HEK293T (cell line): ENCODE data around the gene ERCC3.
"Not testable (repeated sequence)": the region's sequence is repeated elsewhere in the genome, so short reads cannot be mapped to it uniquely, and the experiment has no call there.

ENCODE experiments used
- CTCF ChIA-PET: fragments of 350-600 bp; formaldehyde crosslinking; extraction: SDS; loops from one replicate; lab custom pipeline; 2021; ENCODE audit warnings: antibody characterized with exemption, inconsistent platforms; lab: Yijun Ruan, JAX
- POLR2A ChIA-PET: fragments of 350-600 bp; formaldehyde crosslinking; extraction: SDS; loops from one replicate; lab custom pipeline; 2020; ENCODE audit warnings: antibody characterized with exemption, inconsistent platforms; lab: Yijun Ruan, JAX
- DNase-seq: peaks from one replicate; pipeline ENCODE4 v3.0.0; 2012; ENCODE audit warnings: mixed read lengths; ENCODE audit errors: extremely low spot score
- ARNT ChIP-seq: fragments of 450-650 bp; IDR thresholded peaks from 2 replicates; pipeline ENCODE4 v1.6.1; 2017; ENCODE audit warnings: mild to moderate bottlenecking
- BHLHE40 ChIP-seq: fragments of 450-650 bp; IDR thresholded peaks from 2 replicates; pipeline ENCODE4 v1.6.1; 2016; ENCODE audit warnings: mild to moderate bottlenecking, moderate library complexity, borderline replicate concordance
- CTBP1 ChIP-seq: fragments of 450-650 bp; IDR thresholded peaks from 2 replicates; pipeline ENCODE4 v1.6.1; 2016; ENCODE audit warnings: borderline replicate concordance
- ELF4 ChIP-seq: fragments of 450-650 bp; IDR thresholded peaks from 2 replicates; pipeline ENCODE4 v1.6.1; 2017; ENCODE audit warnings: antibody characterized with exemption
- FOXA1 ChIP-seq: fragments of 450-650 bp; IDR thresholded peaks from 2 replicates; pipeline ENCODE4 v1.6.1; 2016; ENCODE audit warnings: mild to moderate bottlenecking
- FOXK2 ChIP-seq: fragments of 450-650 bp; IDR thresholded peaks from 2 replicates; pipeline ENCODE4 v1.6.1; 2016; ENCODE audit warnings: mild to moderate bottlenecking
- FOXM1 ChIP-seq: fragments of 450-650 bp; IDR thresholded peaks from 2 replicates; pipeline ENCODE4 v1.6.1; 2017; ENCODE audit warnings: mild to moderate bottlenecking, borderline replicate concordance
- HDGF ChIP-seq: fragments of 450-650 bp; IDR thresholded peaks from 2 replicates; pipeline ENCODE4 v1.6.1; 2017; ENCODE audit warnings: antibody characterized with exemption, borderline replicate concordance
- L3MBTL2 ChIP-seq: fragments of 450-650 bp; conservative IDR thresholded peaks from 2 replicates; pipeline ENCODE4 v1.6.1; 2016; ENCODE audit warnings: mild to moderate bottlenecking
- LEF1 ChIP-seq: fragments of 450-650 bp; IDR thresholded peaks from 2 replicates; pipeline ENCODE4 v1.6.1; 2017; ENCODE audit warnings: mild to moderate bottlenecking, borderline replicate concordance
- NFRKB ChIP-seq: fragments of 450-650 bp; IDR thresholded peaks from 2 replicates; pipeline ENCODE4 v1.6.1; 2016; ENCODE audit warnings: mild to moderate bottlenecking, moderate library complexity
- PKNOX1 ChIP-seq: fragments of 450-650 bp; IDR thresholded peaks from 2 replicates; pipeline ENCODE4 v1.6.1; 2016
- SP1 ChIP-seq: fragments of 450-650 bp; IDR thresholded peaks from 2 replicates; pipeline ENCODE4 v1.6.1; 2017
- SUZ12 ChIP-seq: fragments of 450-650 bp; IDR thresholded peaks from 2 replicates; pipeline ENCODE4 v1.6.1; 2016; ENCODE audit warnings: mild to moderate bottlenecking
- TARDBP ChIP-seq: fragments of 450-650 bp; IDR thresholded peaks from 2 replicates; pipeline ENCODE4 v1.6.1; 2016
- ZNF384 ChIP-seq: fragments of 450-650 bp; IDR thresholded peaks from 2 replicates; pipeline ENCODE4 v1.6.1; 2016

ERCC3 gene

GRCh38 chr2:127254386-127254981 lies 39.5 kb downstream of the ERCC3 start:
- ChIA-PET POLR2A (interaction anchor here (1.3 kb wide), 1 partner anchor 40 kb away, joined by 3 read pairs; the partner anchor contains the start of gene ERCC3), CTCF (no interaction called here)
- no peak for DNase-seq
- TF ChIP-seq ARNT: no peak
- no peak for TF ChIP-seq HDGF
- TF ChIP-seq FOXM1: no peak

GRCh38 chr2:127241184-127241583 lies 52.8 kb downstream of the ERCC3 start:
- DNase-seq, POLR2A ChIA-PET, CTCF ChIA-PET: not testable (repeated sequence)

GRCh38 chr2:127239395-127239794 lies 54.5 kb downstream of the ERCC3 start:
- TF ChIP-seq HDGF (no peak), ELF4 (no peak), FOXA1 (no peak), LEF1 (no peak), FOXM1 (no peak), SP1 (no peak), PKNOX1 (no peak), FOXK2 (no peak), ARNT (no peak), ZNF384 (no peak), BHLHE40 (no peak)
- DNase-seq: no peak
- POLR2A ChIA-PET: no interaction called here
- CTCF ChIA-PET: no interaction called here

GRCh38 chr2:127237768-127238167 lies 56.2 kb downstream of the ERCC3 start:
- CTCF ChIA-PET, POLR2A ChIA-PET, DNase-seq: not testable (repeated sequence)

GRCh38 chr2:127235082-127235702 lies 58.8 kb downstream of the ERCC3 start:
- DNase-seq: no peak
- TF ChIP-seq HDGF: no peak
- TF ChIP-seq FOXA1: no peak
- no peak for TF ChIP-seq NFRKB
- TF ChIP-seq BHLHE40: no peak
- TF ChIP-seq PKNOX1: no peak
- TF ChIP-seq FOXM1: no peak
- no peak for TF ChIP-seq CTBP1
- TF ChIP-seq TARDBP: no peak
- TF ChIP-seq FOXK2: no peak
- TF ChIP-seq SP1: no peak
- no peak for TF ChIP-seq L3MBTL2
- no peak for TF ChIP-seq ZNF384
- no peak for TF ChIP-seq ARNT
- TF ChIP-seq SUZ12: no peak
- TF ChIP-seq LEF1: no peak
- TF ChIP-seq ELF4: no peak
- ChIA-PET CTCF (no interaction called here), POLR2A (no interaction called here)

GRCh38 chr2:127233710-127234109 lies 60.2 kb downstream of the ERCC3 start:
- ChIA-PET POLR2A (no interaction called here), CTCF (no interaction called here)
- no peak for DNase-seq
- TF ChIP-seq BHLHE40: no peak
- no peak for TF ChIP-seq ZNF384
- TF ChIP-seq FOXA1: no peak
- TF ChIP-seq LEF1: no peak
- no peak for TF ChIP-seq PKNOX1
- TF ChIP-seq ELF4: no peak
- no peak for TF ChIP-seq HDGF
- no peak for TF ChIP-seq SP1
- no peak for TF ChIP-seq TARDBP
- TF ChIP-seq NFRKB: no peak
- TF ChIP-seq SUZ12: no peak
- no peak for TF ChIP-seq FOXM1
- TF ChIP-seq ARNT: no peak
- TF ChIP-seq L3MBTL2: no peak
- no peak for TF ChIP-seq CTBP1
- TF ChIP-seq FOXK2: no peak

GRCh38 chr2:127231130-127231865 lies 62.6 kb downstream of the ERCC3 start:
- no peak for TF ChIP-seq FOXM1
- no peak for TF ChIP-seq SP1
- TF ChIP-seq BHLHE40: no peak
- TF ChIP-seq ARNT: no peak
- CTCF ChIA-PET: no interaction called here
- POLR2A ChIA-PET: no interaction called here

More at GRCh38 chr2:127231130-127231865, 62.6 kb downstream of the ERCC3 start:
- no peak for DNase-seq
